Activated T-cell treated with anti-CD3 and anti-CD28 coated beads for 4 hours (primary cell): Measurements from ENCODE around the gene ASB8.
"Not testable (repeated sequence)": the region's sequence is repeated elsewhere in the genome, so short reads cannot be mapped to it uniquely, and the experiment has no call there.

ENCODE experiments used
- DNase-seq: peaks from one replicate; pipeline ENCODE4 v3.0.0-alpha.2; 2020

The ASB8 gene

GRCh38 chr12:48131517-48131916 lies 25.8 kb downstream of the ASB8 start:
- DNase-seq, result no peak

- DNase-seq, result no peak
Measured at GRCh38 chr12:48129376-48129775, 27.9 kb downstream of the ASB8 start.

GRCh38 chr12:48128800-48129199 lies 28.5 kb downstream of the ASB8 start:
- no peak for DNase-seq

- no peak for DNase-seq
Measured at GRCh38 chr12:48126953-48127630, 30.2 kb downstream of the ASB8 start.

- DNase-seq, result no peak
Measured at GRCh38 chr12:48125985-48126384, 31.3 kb downstream of the ASB8 start.

GRCh38 chr12:48125542-48125941 lies 31.8 kb downstream of the ASB8 start:
- DNase-seq, result not testable (repeated sequence)

GRCh38 chr12:48123169-48123568 lies 34.1 kb downstream of the ASB8 start:
- DNase-seq, result no peak

- DNase-seq, result no peak
Measured at GRCh38 chr12:48122065-48122834, 35.1 kb downstream of the ASB8 start.

- no peak for DNase-seq
Measured at GRCh38 chr12:48121522-48121921, 35.8 kb downstream of the ASB8 start.

- DNase-seq, result no peak
Measured at GRCh38 chr12:48119834-48120195, 37.5 kb downstream of the ASB8 start.

GRCh38 chr12:48119078-48119833 lies 38.1 kb downstream of the ASB8 start, which contains the start of gene PFKM:
PFKM (plus strand) TSS chr12:48119364; CDS start chr12:48122775, 3,411 bp downstream.
- peak; percentile 36 for DNase-seq

- no peak for DNase-seq
Measured at GRCh38 chr12:48118284-48118871, 38.9 kb downstream of the ASB8 start.

GRCh38 chr12:48115957-48116356 lies 41.4 kb downstream of the ASB8 start:
- DNase-seq, result no peak

GRCh38 chr12:48111312-48111693 lies 46.0 kb downstream of the ASB8 start:
- not testable (repeated sequence) for DNase-seq

- no peak for DNase-seq
Measured at GRCh38 chr12:48110691-48111311, 46.5 kb downstream of the ASB8 start.

GRCh38 chr12:48109424-48109823 lies 47.9 kb downstream of the ASB8 start:
- DNase-seq, result no peak

- DNase-seq, result no peak
Measured at GRCh38 chr12:48106681-48107613, 50.4 kb downstream of the ASB8 start.

GRCh38 chr12:48105867-48106680 lies 51.2 kb downstream of the ASB8 start, which contains the start of gene SENP1:
SENP1 (minus strand) TSS chr12:48106079; CDS start chr12:48101472, 4,607 bp downstream.
- DNase-seq, result peak; percentile 84

- peak; percentile 31 for DNase-seq
Measured at GRCh38 chr12:48105321-48105866, 51.9 kb downstream of the ASB8 start.

- no peak for DNase-seq
Measured at GRCh38 chr12:48104531-48104930, 52.8 kb downstream of the ASB8 start.
